Endothelial cell of umbilical vein (primary cell): ENCODE data around the gene DHX35. TPM values are rescaled to one million over a fixed set of nuclear protein-coding genes. Genes with fewer than 3 reads are reported as not detected.

Experiments
- BruUV-seq: library from RNA; stranded (reverse); fragments of 400-500 nt; replicated peaks from 2 replicates; lab custom pipeline; 2021; lab: Mats Ljungman, UMichigan
- CTCF ChIA-PET: fragments of 300-600, 350-600 bp; sonication (Branson Sonifier 250); formaldehyde crosslinking; loops from one replicate; lab custom pipeline; 2021; ENCODE audit warnings: antibody characterized with exemption, inconsistent platforms; lab: Charles Lee
- POLR2A ChIA-PET: fragments of 300-600, 350-600 bp; sonication (Branson Sonifier 250); formaldehyde crosslinking; loops from one replicate; lab custom pipeline; 2021; ENCODE audit warnings: antibody characterized with exemption, inconsistent platforms; lab: Charles Lee
- DNase-seq: peaks from one replicate; pipeline ENCODE4 v3.0.0-alpha.2; 2011; ENCODE audit warnings: low read depth, low spot score
- FAIRE-seq: peaks from 2 replicates; lab custom pipeline; 2011; peaks lifted over from hg19 to GRCh38; lab: Jason Lieb, UNC
- H2AFZ ChIP-seq: 2 replicates; pipeline ENCODE4 v1.6.0; 2012; ENCODE audit warnings: low read depth, low read length, control low read depth, inconsistent platforms
- H3K27ac ChIP-seq: 2 replicates; pipeline ENCODE4 v1.5.1; 2011; ENCODE audit warnings: low read depth, mild to moderate bottlenecking, control low read depth, low read length, moderate library complexity; ENCODE audit not compliant: insufficient read depth
- H3K27me3 ChIP-seq, 2 experiments: 2 replicates each; pipeline versions ENCODE4 v1.6.0 to v1.6.1; 2011; ENCODE audit warnings: low read length in 2 of 2, mixed read lengths in 1 of 2; ENCODE audit not compliant: control insufficient read depth in 2 of 2, insufficient read depth in 2 of 2
- H3K36me3 ChIP-seq, 2 experiments: 2 replicates in 1 of 2; 3 replicates in 1 of 2; pipeline ENCODE4 v1.5.1; 2011; ENCODE audit warnings: low read length in 2 of 2, mild to moderate bottlenecking in 1 of 2, moderate library complexity in 1 of 2; ENCODE audit not compliant: control insufficient read depth in 2 of 2, insufficient read depth in 2 of 2; ENCODE audit errors: extremely low read depth in 1 of 2
- H3K4me1 ChIP-seq: 3 replicates; pipeline ENCODE4 v1.5.1; 2011; ENCODE audit warnings: mild to moderate bottlenecking, low read length; ENCODE audit not compliant: control insufficient read depth, insufficient read depth; ENCODE audit errors: extremely low read depth
- H3K4me2 ChIP-seq: 2 replicates; pipeline ENCODE4 v1.6.1; 2011; ENCODE audit warnings: low read length, control low read depth, mixed read lengths; ENCODE audit not compliant: insufficient read depth
- H3K4me3 ChIP-seq, 3 experiments: fragments of 200-600 bp in 1 of 3; sonication (generic), shearing (Covaris generic) in 1 of 3; replicated peaks in 1 of 3; 2 replicates each; pipeline ENCODE4 v1.5.1; 2011 to 2016; ENCODE audit warnings: control low read depth in 3 of 3, low read length in 3 of 3, mild to moderate bottlenecking in 2 of 3, inconsistent platforms in 1 of 3, low read depth in 1 of 3, moderate library complexity in 1 of 3; ENCODE audit not compliant: insufficient read depth in 1 of 3
- H3K79me2 ChIP-seq: 2 replicates; pipeline ENCODE4 v1.6.0; 2012; ENCODE audit warnings: low read length, inconsistent platforms; ENCODE audit not compliant: control insufficient read depth, insufficient read depth
- H3K9ac ChIP-seq: replicated peaks from 2 replicates; pipeline ENCODE3; 2011; ENCODE audit warnings: low read length, control low read depth; ENCODE audit not compliant: insufficient read depth; ENCODE audit errors: extremely low read depth
- H3K9me1 ChIP-seq: replicated peaks from 3 replicates; pipeline ENCODE4 v1.6.0; 2011; ENCODE audit warnings: mild to moderate bottlenecking, low read length; ENCODE audit not compliant: control insufficient read depth, insufficient read depth; ENCODE audit errors: extremely low read depth
- H3K9me3 ChIP-seq: replicated peaks from 2 replicates; pipeline ENCODE4 v1.5.1; 2012; ENCODE audit warnings: low read length, inconsistent platforms; ENCODE audit not compliant: control insufficient read depth, insufficient read depth
- H4K20me1 ChIP-seq: replicated peaks from 2 replicates; pipeline ENCODE3; 2011; ENCODE audit warnings: mild to moderate bottlenecking, low read length; ENCODE audit not compliant: control insufficient read depth, insufficient read depth; ENCODE audit errors: extremely low read depth
- CTCF ChIP-seq, 2 donors: IDR thresholded peaks; 1 replicate in 1 of 2; 2 replicates in 1 of 2; pipeline ENCODE4 v1.5.1; 2011; ENCODE audit warnings: low read length in 2 of 2, mild to moderate bottlenecking in 2 of 2, moderate library complexity in 2 of 2, control low read depth in 1 of 2, inconsistent platforms in 1 of 2, low read depth in 1 of 2; ENCODE audit not compliant: insufficient read depth in 1 of 2; ENCODE audit errors: extremely low read depth in 1 of 2
- EZH2 ChIP-seq: IDR thresholded peaks from 2 replicates; pipeline ENCODE4 v1.6.1; 2012; ENCODE audit warnings: borderline replicate concordance, low read depth, mild to moderate bottlenecking, moderate library complexity, low read length, inconsistent platforms; ENCODE audit not compliant: severe bottlenecking
- FOS ChIP-seq: IDR thresholded peaks from 2 replicates; pipeline ENCODE4 v1.6.1; 2011; ENCODE audit warnings: mild to moderate bottlenecking, low read length, moderate library complexity, borderline replicate concordance; ENCODE audit not compliant: insufficient read depth
- GATA2 ChIP-seq: IDR thresholded peaks from 2 replicates; pipeline ENCODE4 v1.7.0; 2011; ENCODE audit warnings: low read depth, mild to moderate bottlenecking, moderate library complexity, mixed read lengths, low read length; ENCODE audit not compliant: insufficient read length, insufficient read depth
- JUN ChIP-seq: IDR thresholded peaks from 2 replicates; pipeline ENCODE4 v1.6.1; 2011; ENCODE audit warnings: borderline replicate concordance, low read depth; ENCODE audit not compliant: insufficient read length, insufficient read depth
- MYC ChIP-seq: IDR thresholded peaks from one replicate; pipeline ENCODE4 v1.6.1; 2011; ENCODE audit warnings: mild to moderate bottlenecking, low read depth, low read length
- POLR2A ChIP-seq: IDR thresholded peaks from 2 replicates; pipeline ENCODE4 v1.6.1; 2012; ENCODE audit warnings: low read depth, mild to moderate bottlenecking, control low read depth, low read length
- POLR2AphosphoS5 ChIP-seq: IDR thresholded peaks from 2 replicates; pipeline ENCODE4 v1.6.1; 2012; ENCODE audit warnings: low read depth, mild to moderate bottlenecking, control low read depth, low read length, moderate library complexity; ENCODE audit not compliant: insufficient read depth
- dilution Hi-C: fragments of 300-500 bp; cut with MboI; formaldehyde crosslinking; loops from one replicate; pipeline ENCODE4 v1.15.0; 2019; ENCODE audit warnings: low sequenced_read_pairs; ENCODE audit not compliant: extremely low pct_ligation_motif_present
- intact Hi-C: fragments of 100-400 bp; cut with micrococcal nuclease; formaldehyde crosslinking; loops from one replicate; pipeline ENCODE4 v1.10.0; 2022
- polyA plus RNA-seq, 4 experiments: library from polyadenylated mRNA; depleted of rRNA in 3 of 4; stranded (reverse) in 3 of 4; unstranded in 1 of 4; fragments of >200 nt; gene quantifications; 2 replicates each; pipeline versions ENCODE4 v1.2.1 to v1.2.3, GENCODE V29; 2011 to 2012; ENCODE audit warnings: missing spikeins in 1 of 4
- total RNA-seq: library from RNA; stranded (reverse); gene quantifications from 2 replicates; pipeline ENCODE4 v1.2.3, GENCODE V29; 2021
- TF ChIP-seq, protein P1 (sequence below): IDR thresholded peaks from 2 replicates; pipeline ENCODE4 v1.6.1; 2011; ENCODE audit not compliant: insufficient read depth, insufficient read length

DHX35 gene
- total and polyA plus RNA-seq, 2 donors (not counting 3 experiments of a cell fraction or from before 2014, with no cell fraction given): 10.0 to 13.0 TPM

GRCh38 chr20:39045676-39046075 lies 83.5 kb downstream of the DHX35 start:
- dilution Hi-C loops (no loop called here), intact Hi-C loops (loop anchor here (5.0 kb wide), 1 partner anchor 298 kb away; the partner anchor contains the start of gene ACTR5)
- ChIA-PET POLR2A (no interaction called here), CTCF (interaction anchor here (0.5 to 1.3 kb wide), 6 partner anchors 15 to 400 kb away, joined by 3 to 5 read pairs (median 3); partner anchors contain the start of gene FAM83D)
- no peak for FAIRE-seq
- Histone ChIP-seq H3K4me1 (peaks cover 3% of the 10 kb centered on the region), H2AFZ (no peak overlapping the region), H3K9ac (no peak overlapping the region), H3K4me2 (no peak overlapping the region), H4K20me1 (no peaks in the 10 kb centered on the region), H3K36me3 (peaks cover 0 to 5% of the 10 kb centered on the region in 2 experiments), H3K79me2 (no peaks in the 10 kb centered on the region), H3K27me3 (no peaks in the 10 kb centered on the region), H3K9me3 (no peaks in the 10 kb centered on the region), H3K4me3 (no peak overlapping the region), H3K9me1 (no peaks in the 10 kb centered on the region), H3K27ac (no peak overlapping the region)
- no peak for DNase-seq
- TF ChIP-seq POLR2A: no peak
- TF ChIP-seq MYC: no peak
- TF ChIP-seq GATA2: no peak
- no peak for TF ChIP-seq EZH2
- no peak for TF ChIP-seq POLR2AphosphoS5
- no peak for TF ChIP-seq CTCF (IDR thresholded peaks at IDR 0.05; ENCODE audit: extremely low read depth in 1 of 2, insufficient read depth in 1 of 2, low read depth in 1 of 2, low read length in 2 of 2)
- TF ChIP-seq JUN: no peak
- TF ChIP-seq, protein P1, sequence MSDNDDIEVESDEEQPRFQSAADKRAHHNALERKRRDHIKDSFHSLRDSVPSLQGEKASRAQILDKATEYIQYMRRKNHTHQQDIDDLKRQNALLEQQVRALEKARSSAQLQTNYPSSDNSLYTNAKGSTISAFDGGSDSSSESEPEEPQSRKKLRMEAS: no peak
- TF ChIP-seq FOS: no peak
- no TSS peak for BruUV-seq
